ENCODE measurements around the gene HIPK4.
"Not testable (repeated sequence)": the region's sequence is repeated elsewhere in the genome, so short reads cannot be mapped to it uniquely, and the experiment has no call there.

Gene HIPK4

GRCh38 chr19:40335855-40336600 is 54.0 kb downstream of the HIPK4 start:
- DNase-seq = no peak

DNA sequence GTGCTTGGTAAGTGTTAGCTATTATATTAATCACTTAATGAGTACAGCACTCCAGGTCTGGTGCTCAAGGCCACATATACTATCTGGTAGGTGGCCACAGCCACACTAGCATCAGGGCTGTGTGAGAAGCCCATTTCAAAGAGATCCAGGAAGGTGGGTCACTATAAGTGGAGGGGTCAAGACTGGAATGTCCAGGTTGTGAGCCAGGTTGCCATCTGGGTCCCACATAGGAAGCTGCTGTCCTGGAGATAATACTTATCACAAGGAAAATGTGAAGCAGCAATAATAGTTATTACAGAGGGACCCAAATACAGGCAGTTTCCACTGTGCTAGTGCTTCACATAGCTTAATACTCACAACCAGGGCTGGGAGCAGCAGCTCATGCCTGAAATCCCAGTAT is 54.9 kb downstream of the HIPK4 start:
- peak; percentile 25 for DNase-seq

GRCh38 chr19:40333083-40333482 is 56.9 kb downstream of the HIPK4 start:
- DNase-seq = not testable (repeated sequence)

- DNase-seq = no peak
Observed at GRCh38 chr19:40332669-40333068, 57.3 kb downstream of the HIPK4 start.

GRCh38 chr19:40331052-40331451 is 58.9 kb downstream of the HIPK4 start:
- DNase-seq = no peak
